Measurements from ENCODE around the gene RTN4RL1.

DNA sequence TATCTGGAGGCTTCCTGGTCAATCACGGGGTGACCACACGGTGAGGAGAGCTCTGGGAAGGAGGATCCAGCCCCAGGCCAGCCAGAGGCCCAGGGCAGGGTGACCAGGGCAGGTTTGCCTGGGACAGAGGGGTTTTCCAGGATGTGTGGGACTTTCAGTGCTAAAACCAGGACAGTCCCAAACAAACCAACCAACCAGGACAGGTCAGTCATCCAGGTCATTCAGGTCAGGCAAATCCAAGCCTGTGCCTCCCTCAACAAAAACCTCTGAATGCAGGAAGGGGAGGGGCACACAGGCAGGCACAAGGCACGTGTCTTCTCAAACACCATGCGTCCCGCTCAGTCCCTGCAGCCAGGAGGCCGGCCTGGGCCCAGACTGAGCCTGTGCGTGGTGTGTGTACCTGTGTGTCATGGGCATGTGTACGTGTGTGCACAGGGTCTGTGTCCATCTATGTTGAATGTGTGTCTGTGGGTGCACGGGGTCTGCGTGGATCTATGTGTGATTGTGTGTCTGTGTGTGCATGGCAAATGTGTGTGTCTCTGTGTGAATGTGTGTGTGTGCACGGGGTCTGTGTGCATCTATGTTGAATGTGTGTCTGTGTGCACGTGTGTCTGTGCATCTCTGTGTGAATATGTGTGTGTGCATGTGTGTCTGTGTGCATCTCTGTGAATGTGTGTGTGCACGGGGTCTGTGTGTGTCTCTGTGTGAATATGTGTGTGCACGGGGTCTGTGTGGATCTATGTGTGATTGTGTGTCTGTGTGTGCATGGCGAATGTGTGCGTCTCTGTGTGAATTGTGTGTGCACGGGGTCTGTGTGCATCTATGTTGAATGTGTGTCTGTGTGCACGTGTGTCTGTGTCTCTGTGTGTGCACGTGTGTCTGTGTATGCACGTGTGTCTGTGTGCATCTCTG lies 78.9 kb downstream of the RTN4RL1 start:
- TF ChIP-seq, protein P1, sequence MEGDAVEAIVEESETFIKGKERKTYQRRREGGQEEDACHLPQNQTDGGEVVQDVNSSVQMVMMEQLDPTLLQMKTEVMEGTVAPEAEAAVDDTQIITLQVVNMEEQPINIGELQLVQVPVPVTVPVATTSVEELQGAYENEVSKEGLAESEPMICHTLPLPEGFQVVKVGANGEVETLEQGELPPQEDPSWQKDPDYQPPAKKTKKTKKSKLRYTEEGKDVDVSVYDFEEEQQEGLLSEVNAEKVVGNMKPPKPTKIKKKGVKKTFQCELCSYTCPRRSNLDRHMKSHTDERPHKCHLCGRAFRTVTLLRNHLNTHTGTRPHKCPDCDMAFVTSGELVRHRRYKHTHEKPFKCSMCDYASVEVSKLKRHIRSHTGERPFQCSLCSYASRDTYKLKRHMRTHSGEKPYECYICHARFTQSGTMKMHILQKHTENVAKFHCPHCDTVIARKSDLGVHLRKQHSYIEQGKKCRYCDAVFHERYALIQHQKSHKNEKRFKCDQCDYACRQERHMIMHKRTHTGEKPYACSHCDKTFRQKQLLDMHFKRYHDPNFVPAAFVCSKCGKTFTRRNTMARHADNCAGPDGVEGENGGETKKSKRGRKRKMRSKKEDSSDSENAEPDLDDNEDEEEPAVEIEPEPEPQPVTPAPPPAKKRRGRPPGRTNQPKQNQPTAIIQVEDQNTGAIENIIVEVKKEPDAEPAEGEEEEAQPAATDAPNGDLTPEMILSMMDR (conservative IDR thresholded peaks at IDR 0.05; ENCODE audit: low read length): no peak
- no peak for TF ChIP-seq EZH2phosphoT487 (IDR thresholded peaks at IDR 0.05; ENCODE audit: borderline replicate concordance, low read depth, low read length)
